Measurements from ENCODE around the gene ARID1B. TPM values are rescaled to one million over a fixed set of nuclear protein-coding genes. Genes with fewer than 3 reads are reported as not detected.

ARID1B gene
- total and polyA plus RNA-seq, 2 experiments from 2014 or later: 32.9 to 67.0 TPM

- H3K27ac ChIP-seq: no peak overlapping the region
- WGBS (ENCODE audit: low lambda C conversion rate, missing lambda C conversion rate): 92% methylated on average over 7 of the region's 7 CpGs
- H3K4me2 ChIP-seq: no peak overlapping the region
- no peaks in the 10 kb centered on the region for H3K4me1 ChIP-seq (ENCODE audit: insufficient read depth)
- H2AFZ ChIP-seq: no peak overlapping the region
- no peaks in the 10 kb centered on the region for H3K27me3 ChIP-seq
- H3K36me3 ChIP-seq (replicated peaks; ENCODE audit: insufficient read depth, low read depth): no peaks in the 10 kb centered on the region
- H3K4me3 ChIP-seq: no peak overlapping the region
- H4K20me1 ChIP-seq (ENCODE audit: insufficient read depth, poor library complexity, severe bottlenecking): no peaks in the 10 kb centered on the region
- no peak for DNase-seq (ENCODE audit: low spot score)
- H3K9me2 ChIP-seq (replicated peaks; ENCODE audit: insufficient read depth): no peaks in the 10 kb centered on the region
- H3K79me2 ChIP-seq: no peaks in the 10 kb centered on the region
- TF ChIP-seq EZH2phosphoT487 (IDR thresholded peaks at IDR 0.05; ENCODE audit: low read depth, severe bottlenecking, unreplicated experiment) (no peak), EZH2 (IDR thresholded peaks at IDR 0.05; ENCODE audit: borderline replicate concordance) (no peak), CTCF (IDR thresholded peaks at IDR 0.05; ENCODE audit: poor library complexity) (no peak)
- H3K9me3 ChIP-seq (ENCODE audit: low read depth): peaks cover 4% of the 10 kb centered on the region
Observed at GRCh38 chr6:156735751-156736150, 41.4 kb upstream of the ARID1B start.

- H3K4me3 ChIP-seq: peak overlapping the region; percentile 5
- H3K79me2 ChIP-seq: no peaks in the 10 kb centered on the region
- no peaks in the 10 kb centered on the region for H3K4me1 ChIP-seq (ENCODE audit: insufficient read depth)
- TF ChIP-seq CTCF (IDR thresholded peaks at IDR 0.05; ENCODE audit: poor library complexity) (no peak), EZH2 (IDR thresholded peaks at IDR 0.05; ENCODE audit: borderline replicate concordance) (no peak), EZH2phosphoT487 (IDR thresholded peaks at IDR 0.05; ENCODE audit: low read depth, severe bottlenecking, unreplicated experiment) (no peak)
- H3K9me2 ChIP-seq (replicated peaks; ENCODE audit: insufficient read depth): no peaks in the 10 kb centered on the region
- no peak overlapping the region for H3K4me2 ChIP-seq
- H3K27ac ChIP-seq: no peak overlapping the region
- H3K27me3 ChIP-seq: no peaks in the 10 kb centered on the region
- no peaks in the 10 kb centered on the region for H3K36me3 ChIP-seq (replicated peaks; ENCODE audit: insufficient read depth, low read depth)
- no peaks in the 10 kb centered on the region for H4K20me1 ChIP-seq (ENCODE audit: insufficient read depth, poor library complexity, severe bottlenecking)
- no peak overlapping the region for H2AFZ ChIP-seq
- no peak for DNase-seq (ENCODE audit: low spot score)
- peaks cover 5% of the 10 kb centered on the region for H3K9me3 ChIP-seq (ENCODE audit: low read depth)
- 63% methylated on average over 1 of the region's 1 CpG for WGBS (ENCODE audit: low lambda C conversion rate, missing lambda C conversion rate)
Observed at GRCh38 chr6:156740604-156741003, 36.6 kb upstream of the ARID1B start.

- TF ChIP-seq EZH2phosphoT487 (IDR thresholded peaks at IDR 0.05; ENCODE audit: low read depth, severe bottlenecking, unreplicated experiment) (no peak), EZH2 (IDR thresholded peaks at IDR 0.05; ENCODE audit: borderline replicate concordance) (no peak), CTCF (IDR thresholded peaks at IDR 0.05; ENCODE audit: poor library complexity) (no peak)
- Histone ChIP-seq H3K79me2 (no peaks in the 10 kb centered on the region), H3K36me3 (replicated peaks; ENCODE audit: insufficient read depth, low read depth) (no peaks in the 10 kb centered on the region), H3K9me2 (replicated peaks; ENCODE audit: insufficient read depth) (no peaks in the 10 kb centered on the region), H3K27ac (no peak overlapping the region), H3K4me1 (ENCODE audit: insufficient read depth) (no peaks in the 10 kb centered on the region), H2AFZ (no peak overlapping the region), H3K4me3 (no peak overlapping the region), H3K4me2 (no peak overlapping the region), H3K27me3 (no peaks in the 10 kb centered on the region), H4K20me1 (ENCODE audit: insufficient read depth, poor library complexity, severe bottlenecking) (no peaks in the 10 kb centered on the region), H3K9me3 (ENCODE audit: low read depth) (peaks cover 5% of the 10 kb centered on the region)
- WGBS (ENCODE audit: low lambda C conversion rate, missing lambda C conversion rate): 96% methylated on average over 3 of the region's 3 CpGs
- DNase-seq (ENCODE audit: low spot score): no peak
Observed at GRCh38 chr6:156741287-156742073, 35.7 kb upstream of the ARID1B start.
